Smooth muscle cell (in vitro differentiated cells): ENCODE measurements around the gene MAP2K6. TPM values are rescaled to one million over a fixed set of nuclear protein-coding genes. Genes with fewer than 3 reads are reported as not detected.

Experiments used
- DNase-seq: peaks from one replicate; lab custom pipeline; 2025; ENCODE audit not compliant: unreplicated experiment; lab: John Stamatoyannopoulos, UW
- H2AFZ ChIP-seq: fragments of 200-600 bp; sonication (generic); 2 replicates; pipeline ENCODE4 v1.6.0; 2016; ENCODE audit warnings: antibody characterized with exemption, low read depth, mild to moderate bottlenecking
- H3F3A ChIP-seq: fragments of 200-600 bp; sonication (generic); 2 replicates; pipeline ENCODE4 v1.6.0; 2017; ENCODE audit warnings: antibody characterized with exemption, low read depth
- H3K27ac ChIP-seq: fragments of 200-600 bp; sonication (generic); 2 replicates; pipeline ENCODE4 v1.5.1; 2016; ENCODE audit warnings: low read depth, mild to moderate bottlenecking
- H3K27me3 ChIP-seq: fragments of 200-600 bp; sonication (generic); 2 replicates; pipeline ENCODE4 v1.6.1; 2016; ENCODE audit warnings: low read depth, mild to moderate bottlenecking
- H3K36me3 ChIP-seq: fragments of 200-600 bp; sonication (generic); 2 replicates; pipeline ENCODE4 v1.5.1; 2016; ENCODE audit warnings: low read depth
- H3K4me1 ChIP-seq: fragments of 200-600 bp; sonication (generic); 2 replicates; pipeline ENCODE4 v1.5.1; 2016; ENCODE audit warnings: low read depth
- H3K4me2 ChIP-seq: fragments of 200-600 bp; sonication (generic); 2 replicates; pipeline ENCODE4 v1.6.0; 2016; ENCODE audit warnings: mild to moderate bottlenecking
- H3K4me3 ChIP-seq: fragments of 200-600 bp; sonication (generic); 2 replicates; pipeline ENCODE4 v1.5.1; 2016; ENCODE audit warnings: mild to moderate bottlenecking
- H3K79me2 ChIP-seq: fragments of 200-600 bp; sonication (generic); 2 replicates; pipeline ENCODE4 v1.6.0; 2016; ENCODE audit warnings: low read depth, mild to moderate bottlenecking
- H3K9ac ChIP-seq: fragments of 200-600 bp; sonication (generic); 2 replicates; pipeline ENCODE4 v1.6.0; 2016; ENCODE audit warnings: low read depth
- H3K9me3 ChIP-seq: fragments of 200-600 bp; sonication (generic); replicated peaks from 2 replicates; pipeline ENCODE4 v1.5.1; 2016; ENCODE audit warnings: low read depth
- H4K20me1 ChIP-seq: fragments of 200-600 bp; sonication (generic); 2 replicates; pipeline ENCODE4 v1.6.0; 2016; ENCODE audit warnings: low read depth
- WGBS: methylation state at CpG from one replicate; pipeline ENCODE4 v1.1.7; 2016; ENCODE audit warnings: low lambda C conversion rate; 5-methylcytosine and 5-hydroxymethylcytosine counted together
- polyA plus RNA-seq: library from polyadenylated mRNA; unstranded; fragments of >200 nt; fragmentation: Nextera tagmentation; extraction: Ambion mirVana; gene quantifications from 2 replicates; pipeline ENCODE4 v1.2.1, GENCODE V29; 2016
- total RNA-seq: library from RNA; depleted of rRNA; stranded (reverse); fragments of >200 nt; gene quantifications from 2 replicates; pipeline ENCODE4 v1.2.3, GENCODE V29; 2014
- TF ChIP-seq, protein P1 (sequence below): fragments of 200-600 bp; sonication (generic); IDR thresholded peaks from 2 replicates; pipeline ENCODE4 v1.5.1; 2017; ENCODE audit warnings: borderline replicate concordance, mild to moderate bottlenecking, antibody characterized with exemption; ENCODE audit not compliant: insufficient read depth, poor library complexity, severe bottlenecking

The MAP2K6 gene
- total and polyA plus RNA-seq, 2 experiments from 2014 or later = 5.0 to 8.1 TPM

DNA sequence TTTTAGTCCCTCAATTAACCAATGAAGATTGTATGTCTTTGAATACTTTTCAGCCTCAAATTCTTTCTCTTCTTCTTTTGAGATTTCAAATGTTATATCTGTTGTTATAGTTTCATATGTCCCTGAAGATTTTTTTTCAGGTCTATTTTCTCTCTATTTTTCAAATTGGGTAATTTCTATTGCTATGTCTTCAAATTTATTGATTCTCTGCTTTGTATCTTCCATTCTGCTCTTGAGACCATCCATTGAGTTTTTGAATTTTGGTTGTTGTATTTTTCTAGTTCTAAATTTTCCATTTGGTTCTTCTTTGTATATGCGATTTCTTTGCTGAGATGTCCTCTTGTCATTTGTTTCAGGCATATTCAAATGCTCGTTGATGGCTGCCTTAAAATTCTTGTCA is 26.7 kb downstream of the MAP2K6 start:
- Histone ChIP-seq H3K27ac (no peak overlapping the region), H3F3A (no peaks in the 10 kb centered on the region), H3K79me2 (no peaks in the 10 kb centered on the region), H3K36me3 (no peaks in the 10 kb centered on the region), H3K4me2 (no peak overlapping the region), H4K20me1 (no peaks in the 10 kb centered on the region), H3K4me3 (no peak overlapping the region), H3K27me3 (no peaks in the 10 kb centered on the region), H3K9ac (no peak overlapping the region), H2AFZ (no peak overlapping the region), H3K9me3 (no peaks in the 10 kb centered on the region), H3K4me1 (no peaks in the 10 kb centered on the region)
- TF ChIP-seq, protein P1, sequence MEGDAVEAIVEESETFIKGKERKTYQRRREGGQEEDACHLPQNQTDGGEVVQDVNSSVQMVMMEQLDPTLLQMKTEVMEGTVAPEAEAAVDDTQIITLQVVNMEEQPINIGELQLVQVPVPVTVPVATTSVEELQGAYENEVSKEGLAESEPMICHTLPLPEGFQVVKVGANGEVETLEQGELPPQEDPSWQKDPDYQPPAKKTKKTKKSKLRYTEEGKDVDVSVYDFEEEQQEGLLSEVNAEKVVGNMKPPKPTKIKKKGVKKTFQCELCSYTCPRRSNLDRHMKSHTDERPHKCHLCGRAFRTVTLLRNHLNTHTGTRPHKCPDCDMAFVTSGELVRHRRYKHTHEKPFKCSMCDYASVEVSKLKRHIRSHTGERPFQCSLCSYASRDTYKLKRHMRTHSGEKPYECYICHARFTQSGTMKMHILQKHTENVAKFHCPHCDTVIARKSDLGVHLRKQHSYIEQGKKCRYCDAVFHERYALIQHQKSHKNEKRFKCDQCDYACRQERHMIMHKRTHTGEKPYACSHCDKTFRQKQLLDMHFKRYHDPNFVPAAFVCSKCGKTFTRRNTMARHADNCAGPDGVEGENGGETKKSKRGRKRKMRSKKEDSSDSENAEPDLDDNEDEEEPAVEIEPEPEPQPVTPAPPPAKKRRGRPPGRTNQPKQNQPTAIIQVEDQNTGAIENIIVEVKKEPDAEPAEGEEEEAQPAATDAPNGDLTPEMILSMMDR = no peak
- no peak for DNase-seq
- WGBS = 99% methylated on average over 2 of the region's 2 CpGs

DNA sequence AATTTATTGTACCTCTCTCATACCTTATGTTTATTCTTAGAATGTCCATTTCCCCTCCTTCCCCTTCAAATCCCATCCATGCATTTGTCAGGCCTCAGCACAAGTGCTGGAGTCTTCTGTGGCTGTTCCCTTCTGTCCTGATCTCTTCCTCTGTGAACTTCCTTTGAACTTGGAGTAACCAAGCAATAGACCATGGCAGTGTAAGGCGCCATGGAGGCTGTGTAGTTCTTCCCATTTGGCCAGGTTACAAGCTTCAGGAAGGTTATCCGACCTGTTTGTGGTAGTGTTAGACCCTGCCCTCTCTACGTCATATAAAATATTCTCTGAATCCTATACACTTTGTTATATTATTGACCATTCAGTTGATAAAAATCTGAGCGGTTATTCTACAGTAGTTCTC is 28.6 kb downstream of the MAP2K6 start:
- 97% methylated on average over 4 of the region's 4 CpGs for WGBS
- TF ChIP-seq, protein P1 = no peak
- Histone ChIP-seq H3K79me2 (no peaks in the 10 kb centered on the region), H3K4me2 (no peak overlapping the region), H3K4me3 (no peak overlapping the region), H3F3A (no peaks in the 10 kb centered on the region), H3K9me3 (no peaks in the 10 kb centered on the region), H3K36me3 (no peaks in the 10 kb centered on the region), H2AFZ (no peak overlapping the region), H3K4me1 (peaks cover 6% of the 10 kb centered on the region), H4K20me1 (no peaks in the 10 kb centered on the region), H3K27ac (no peak overlapping the region), H3K9ac (no peak overlapping the region), H3K27me3 (no peaks in the 10 kb centered on the region)
- DNase-seq = no peak

DNA sequence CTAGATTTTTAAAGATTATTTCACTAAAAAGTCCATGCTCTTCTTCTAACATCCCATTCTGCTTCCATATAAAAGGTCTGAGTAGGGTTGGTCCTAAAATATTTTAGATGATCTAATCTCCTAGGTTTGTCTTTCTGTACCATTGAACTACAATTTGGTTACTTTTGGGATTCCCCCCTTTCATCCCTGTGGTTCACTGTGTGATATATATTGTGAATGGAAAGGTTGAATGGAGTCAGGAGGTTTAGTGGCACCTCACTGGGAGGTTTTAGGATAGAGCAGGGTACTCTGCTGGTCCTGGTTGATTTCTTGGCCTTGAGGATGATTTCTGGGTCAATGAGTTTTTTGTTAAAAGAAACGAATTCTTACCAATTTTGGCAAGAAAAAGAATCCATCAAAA is 29.5 kb downstream of the MAP2K6 start:
- Histone ChIP-seq H3K4me1 (peaks cover 12% of the 10 kb centered on the region), H3K9me3 (no peaks in the 10 kb centered on the region), H3K36me3 (no peaks in the 10 kb centered on the region), H4K20me1 (no peaks in the 10 kb centered on the region), H3K4me3 (no peak overlapping the region), H2AFZ (no peak overlapping the region), H3K9ac (no peak overlapping the region), H3K79me2 (no peaks in the 10 kb centered on the region), H3K27me3 (no peaks in the 10 kb centered on the region), H3K4me2 (no peak overlapping the region), H3K27ac (no peak overlapping the region), H3F3A (no peaks in the 10 kb centered on the region)
- WGBS = 92% methylated on average over 1 of the region's 1 CpG
- TF ChIP-seq, protein P1 = no peak
- DNase-seq = no peak

DNA sequence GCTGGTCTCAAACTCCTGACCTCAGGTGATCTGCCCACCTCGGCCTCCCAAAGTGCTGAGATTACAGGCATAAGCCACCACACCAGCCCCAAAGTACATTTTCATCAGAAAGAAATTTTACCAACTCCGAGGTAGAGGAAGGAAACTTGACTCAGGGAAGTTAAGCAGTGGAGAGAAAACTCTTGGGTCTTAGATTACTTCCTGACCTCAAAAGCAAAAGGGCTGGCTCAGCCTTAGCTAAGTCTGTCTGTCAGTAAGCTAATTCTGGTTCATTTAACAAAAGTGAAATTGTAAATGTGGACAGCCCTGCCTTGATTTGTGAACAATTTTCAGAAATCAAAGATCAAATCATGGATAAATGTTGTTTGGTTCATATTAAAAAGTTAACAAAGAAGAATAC is 30.6 kb downstream of the MAP2K6 start:
- Histone ChIP-seq H3K27me3 (no peaks in the 10 kb centered on the region), H3K4me1 (peaks cover 12% of the 10 kb centered on the region), H3K27ac (no peak overlapping the region), H3K4me2 (no peak overlapping the region), H3K79me2 (no peaks in the 10 kb centered on the region), H3K9me3 (no peaks in the 10 kb centered on the region), H3F3A (no peaks in the 10 kb centered on the region), H3K4me3 (no peak overlapping the region), H2AFZ (no peak overlapping the region), H4K20me1 (no peaks in the 10 kb centered on the region), H3K36me3 (no peaks in the 10 kb centered on the region), H3K9ac (no peak overlapping the region)
- TF ChIP-seq, protein P1 = no peak
- no peak for DNase-seq
- WGBS = 88% methylated on average over 2 of the region's 2 CpGs
